ENCODE measurements around the gene ABCA13. TPM values are rescaled to one million over a fixed set of nuclear protein-coding genes. Genes with fewer than 3 reads are reported as not detected.

Gene ABCA13
- total and polyA plus RNA-seq, 2 experiments from 2014 or later, result 0.11 TPM; not detected in 1

DNA sequence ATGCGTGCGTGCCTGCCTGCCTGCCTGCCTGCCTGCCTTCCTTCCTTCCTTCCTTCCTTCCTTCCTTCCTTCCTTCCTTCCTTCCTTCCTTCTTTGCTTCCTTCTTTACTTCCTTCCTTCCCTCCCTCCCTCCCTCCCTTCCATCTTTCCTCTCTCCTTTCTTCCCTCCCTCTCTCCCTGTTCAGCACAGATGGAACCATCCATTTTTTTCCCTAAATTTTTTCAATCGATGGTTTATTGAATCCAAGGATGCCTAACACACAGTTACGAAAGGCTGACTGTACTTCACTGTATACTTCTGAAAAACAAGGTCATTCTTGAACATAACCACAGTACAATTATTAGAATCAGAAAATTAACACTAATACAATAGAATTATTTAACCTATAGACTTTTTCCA is 53.8 kb downstream of the ABCA13 start:
- Histone ChIP-seq H3K9me3 (ENCODE audit: low read depth) (no peaks in the 10 kb centered on the region), H2AFZ (no peak overlapping the region), H4K20me1 (ENCODE audit: insufficient read depth) (no peaks in the 10 kb centered on the region), H3K27me3 (replicated peaks; ENCODE audit: insufficient read depth) (peaks cover 8% of the 10 kb centered on the region; the same call in 1 of the 2 replicates), H3K4me2 (ENCODE audit: unreplicated experiment) (no peak overlapping the region), H3K4me1 (ENCODE audit: insufficient read depth) (no peaks in the 10 kb centered on the region), H3K9me2 (ENCODE audit: insufficient read depth) (no peaks in the 10 kb centered on the region), H3F3A (ENCODE audit: insufficient read depth) (no peaks in the 10 kb centered on the region), H3K9ac (no peak overlapping the region), H3K27ac (no peak overlapping the region), H3K36me3 (ENCODE audit: low read depth) (no peaks in the 10 kb centered on the region), H3K4me3 (no peak overlapping the region), H3K79me2 (ENCODE audit: insufficient read depth) (no peaks in the 10 kb centered on the region)
- 40 to 54% methylated on average over 2 to 4 of the region's 4 CpGs for WGBS, 2 experiments (ENCODE audit: low coverage in 1 of 2, low lambda C conversion rate in 2 of 2, missing lambda C conversion rate in 2 of 2)
- TF ChIP-seq EZH2phosphoT487 (IDR thresholded peaks at IDR 0.05; ENCODE audit: insufficient read depth, low read depth) (no peak), EZH2 (IDR thresholded peaks at IDR 0.05; ENCODE audit: insufficient read depth, poor library complexity, severe bottlenecking) (no peak)
- in situ Hi-C loops (cut with MboI), result no loop called here
- no peak for DNase-seq

DNA sequence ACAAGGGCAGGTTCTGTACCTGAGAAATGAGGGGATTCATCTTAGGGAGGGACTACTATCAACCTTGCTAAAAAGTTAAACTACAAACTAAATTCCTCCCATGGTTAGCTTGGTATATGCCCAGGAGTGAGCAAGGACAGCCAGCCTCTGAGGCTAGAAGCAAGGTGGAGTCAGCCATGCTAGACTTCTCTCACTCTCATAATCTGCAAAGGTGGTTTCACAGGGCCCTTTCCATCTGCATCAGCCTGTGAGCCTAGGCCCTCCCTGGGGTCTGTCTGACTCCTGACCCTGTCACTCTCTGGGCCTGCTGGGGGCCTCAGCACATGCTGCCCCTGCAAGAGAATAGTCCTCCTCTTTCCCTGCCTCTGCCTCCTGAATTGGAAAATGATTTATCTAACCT is 66.1 kb downstream of the ABCA13 start:
- in situ Hi-C loops (cut with MboI), result no loop called here
- no peaks in the 10 kb centered on the region for H3K9me2 ChIP-seq (ENCODE audit: insufficient read depth)
- no peaks in the 10 kb centered on the region for H3K9me3 ChIP-seq (ENCODE audit: low read depth)
- no peak for DNase-seq
- H2AFZ ChIP-seq, result no peak overlapping the region
- no peaks in the 10 kb centered on the region for H3K36me3 ChIP-seq (ENCODE audit: low read depth)
- H3K9ac ChIP-seq, result no peak overlapping the region
- no peaks in the 10 kb centered on the region for H3K4me1 ChIP-seq (ENCODE audit: insufficient read depth)
- no peaks in the 10 kb centered on the region for H3F3A ChIP-seq (ENCODE audit: insufficient read depth)
- no peak overlapping the region for H3K4me3 ChIP-seq
- H3K4me2 ChIP-seq (ENCODE audit: unreplicated experiment), result no peak overlapping the region
- peaks cover 7% of the 10 kb centered on the region; the same call in 1 of the 2 replicates for H3K27me3 ChIP-seq (replicated peaks; ENCODE audit: insufficient read depth)
- no peak overlapping the region for H3K27ac ChIP-seq
- no peaks in the 10 kb centered on the region for H4K20me1 ChIP-seq (ENCODE audit: insufficient read depth)
- H3K79me2 ChIP-seq (ENCODE audit: insufficient read depth), result no peaks in the 10 kb centered on the region
- no peak for TF ChIP-seq EZH2phosphoT487 (IDR thresholded peaks at IDR 0.05; ENCODE audit: insufficient read depth, low read depth)
- TF ChIP-seq EZH2 (IDR thresholded peaks at IDR 0.05; ENCODE audit: insufficient read depth, poor library complexity, severe bottlenecking), result no peak

- Histone ChIP-seq H3K9me3 (ENCODE audit: low read depth) (no peaks in the 10 kb centered on the region), H3K9ac (no peak overlapping the region), H2AFZ (no peak overlapping the region), H3K4me2 (ENCODE audit: unreplicated experiment) (no peak overlapping the region), H3F3A (ENCODE audit: insufficient read depth) (no peaks in the 10 kb centered on the region), H3K4me1 (ENCODE audit: insufficient read depth) (no peaks in the 10 kb centered on the region), H3K9me2 (ENCODE audit: insufficient read depth) (no peaks in the 10 kb centered on the region), H3K36me3 (ENCODE audit: low read depth) (no peaks in the 10 kb centered on the region), H3K27me3 (replicated peaks; ENCODE audit: insufficient read depth) (peaks cover 12% of the 10 kb centered on the region; the same call in 1 of the 2 replicates), H3K4me3 (no peak overlapping the region), H3K79me2 (ENCODE audit: insufficient read depth) (no peaks in the 10 kb centered on the region), H4K20me1 (ENCODE audit: insufficient read depth) (no peaks in the 10 kb centered on the region), H3K27ac (no peak overlapping the region)
- 27 to 31% methylated on average over 8 of the region's 8 CpGs for WGBS, 2 experiments (ENCODE audit: low coverage in 1 of 2, low lambda C conversion rate in 2 of 2, missing lambda C conversion rate in 2 of 2)
- no peak for DNase-seq
- no peak for TF ChIP-seq EZH2 (IDR thresholded peaks at IDR 0.05; ENCODE audit: insufficient read depth, poor library complexity, severe bottlenecking)
- no peak for TF ChIP-seq EZH2phosphoT487 (IDR thresholded peaks at IDR 0.05; ENCODE audit: insufficient read depth, low read depth)
- in situ Hi-C loops (cut with MboI), result no loop called here
Measured at GRCh38 chr7:48242846-48243245, 71.6 kb downstream of the ABCA13 start.

DNA sequence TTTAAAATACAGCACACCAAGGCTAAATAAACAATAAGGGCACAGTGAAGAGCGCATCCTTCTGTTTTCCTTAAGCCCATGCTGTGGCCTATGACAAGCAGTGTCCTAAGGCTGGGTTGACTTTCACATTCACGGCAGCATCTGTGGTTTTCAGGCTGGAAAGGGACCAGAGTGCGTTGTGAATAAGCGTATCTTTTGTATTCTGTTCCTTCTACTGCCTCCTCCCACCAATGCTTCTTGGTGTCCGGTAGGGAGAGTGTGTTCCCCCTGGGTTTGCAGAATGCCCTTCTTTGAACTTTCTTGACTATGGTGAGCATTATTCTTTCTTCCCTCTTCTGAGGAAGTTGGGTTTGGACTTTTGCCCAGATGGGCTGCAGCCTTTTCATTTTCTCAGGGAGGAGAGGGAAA is 73.6 kb downstream of the ABCA13 start:
- no peak overlapping the region for H3K4me2 ChIP-seq (ENCODE audit: unreplicated experiment)
- no peak for TF ChIP-seq EZH2 (IDR thresholded peaks at IDR 0.05; ENCODE audit: insufficient read depth, poor library complexity, severe bottlenecking)
- TF ChIP-seq EZH2phosphoT487 (IDR thresholded peaks at IDR 0.05; ENCODE audit: insufficient read depth, low read depth), result no peak
- no peaks in the 10 kb centered on the region for H3K4me1 ChIP-seq (ENCODE audit: insufficient read depth)
- DNase-seq, result peak; percentile 4
- no peaks in the 10 kb centered on the region for H4K20me1 ChIP-seq (ENCODE audit: insufficient read depth)
- no peaks in the 10 kb centered on the region for H3F3A ChIP-seq (ENCODE audit: insufficient read depth)
- 38 to 39% methylated on average over 5 of the region's 5 CpGs for WGBS, 2 experiments (ENCODE audit: low coverage in 1 of 2, low lambda C conversion rate in 2 of 2, missing lambda C conversion rate in 2 of 2)
- no peaks in the 10 kb centered on the region for H3K9me3 ChIP-seq (ENCODE audit: low read depth)
- H3K4me3 ChIP-seq, result no peak overlapping the region
- in situ Hi-C loops (cut with MboI), result no loop called here
- no peak overlapping the region for H3K9ac ChIP-seq
- H3K36me3 ChIP-seq (ENCODE audit: low read depth), result no peaks in the 10 kb centered on the region
- no peaks in the 10 kb centered on the region for H3K9me2 ChIP-seq (ENCODE audit: insufficient read depth)
- H3K79me2 ChIP-seq (ENCODE audit: insufficient read depth), result no peaks in the 10 kb centered on the region
- H2AFZ ChIP-seq, result no peak overlapping the region
- H3K27ac ChIP-seq, result no peak overlapping the region
- peaks cover 12% of the 10 kb centered on the region; the same call in 1 of the 2 replicates for H3K27me3 ChIP-seq (replicated peaks; ENCODE audit: insufficient read depth)

Data from GM23248 (cell line).